WTC11 (cell line): ENCODE measurements around the gene CLN5. TPM values are rescaled to one million over a fixed set of nuclear protein-coding genes. Genes with fewer than 3 reads are reported as not detected.

Experiments used
- ATAC-seq: fragments of 200-7000 bp; cut with Tn5 transposase; 2 replicates; pipeline ENCODE4 v1.10.0; 2021; ENCODE audit warnings: mild to moderate bottlenecking, moderate library complexity
- CTCF ChIA-PET: fragments of 300-600 bp; sonication (Branson Sonifier 250); formaldehyde crosslinking; loops from one replicate; lab custom pipeline; 2021; ENCODE audit warnings: antibody characterized with exemption; lab: Charles Lee
- POLR2A ChIA-PET: fragments of 350-600 bp; sonication (Branson Sonifier 250); formaldehyde crosslinking; loops from one replicate; lab custom pipeline; 2021; ENCODE audit warnings: antibody characterized with exemption; lab: Charles Lee
- DNase-seq: peaks from one replicate; pipeline ENCODE4 v3.0.0; 2021; ENCODE audit warnings: low spot score
- H3K27ac Mint-ChIP-seq: 2 replicates; pipeline ENCODE4 v1.8.0; 2021; ENCODE audit warnings: mixed read lengths
- H3K27me3 Mint-ChIP-seq: 2 replicates; pipeline ENCODE4 v1.8.0; 2021; ENCODE audit warnings: low read depth, mild to moderate bottlenecking, moderate library complexity, mixed read lengths
- H3K36me3 Mint-ChIP-seq: 2 replicates; pipeline ENCODE4 v1.8.0; 2021; ENCODE audit warnings: mixed read lengths
- H3K4me1 Mint-ChIP-seq: 2 replicates; pipeline ENCODE4 v1.8.0; 2022; ENCODE audit warnings: mixed read lengths
- H3K4me3 Mint-ChIP-seq: 2 replicates; pipeline ENCODE4 v1.8.0; 2021; ENCODE audit warnings: mild to moderate bottlenecking, moderate library complexity, mixed read lengths
- H3K9me3 Mint-ChIP-seq: 2 replicates; pipeline ENCODE4 v1.8.0; 2021; ENCODE audit warnings: mixed read lengths
- CREB1 ChIP-seq: sonication (generic); formaldehyde crosslinking; IDR thresholded peaks from 2 replicates; pipeline ENCODE4 v1.8.0; 2023; ENCODE audit warnings: mild to moderate bottlenecking, missing genetic modification reagents
- CREM ChIP-seq: sonication (generic); formaldehyde crosslinking; IDR thresholded peaks from 2 replicates; pipeline ENCODE4 v1.8.1; 2022; ENCODE audit warnings: mild to moderate bottlenecking, missing genetic modification reagents, moderate library complexity
- EMX1 ChIP-seq: fragments of 250-450 bp; sonication (Bioruptor Pico); IDR thresholded peaks from 2 replicates; pipeline ENCODE4 v1.8.0; 2021; ENCODE audit warnings: mild to moderate bottlenecking
- ESRRA ChIP-seq: sonication (generic); formaldehyde crosslinking; IDR thresholded peaks from 2 replicates; pipeline ENCODE4 v1.8.1; 2022; ENCODE audit warnings: mild to moderate bottlenecking, missing genetic modification reagents, borderline replicate concordance
- FOXJ3 ChIP-seq: sonication (generic); formaldehyde crosslinking; IDR thresholded peaks from 2 replicates; pipeline ENCODE4 v1.9.0; 2021; ENCODE audit warnings: missing genetic modification reagents, mild to moderate bottlenecking, borderline replicate concordance
- GABPB1 ChIP-seq: sonication (generic); formaldehyde crosslinking; IDR thresholded peaks from 2 replicates; pipeline ENCODE4 v1.8.1; 2023; ENCODE audit warnings: mild to moderate bottlenecking, missing genetic modification reagents
- GRHL2 ChIP-seq: fragments of 250-450 bp; sonication (Bioruptor Pico); IDR thresholded peaks from 2 replicates; pipeline ENCODE4 v1.8.0; 2022; ENCODE audit warnings: mild to moderate bottlenecking, moderate library complexity; ENCODE audit not compliant: insufficient replicate concordance, severe bottlenecking
- GTF2I ChIP-seq: fragments of 250-450 bp; sonication (Bioruptor Pico); conservative IDR thresholded peaks from 2 replicates; pipeline ENCODE4 v1.4.0; 2021; ENCODE audit warnings: mild to moderate bottlenecking
- JAZF1 ChIP-seq: fragments of 250-450 bp; sonication (Bioruptor Pico); IDR thresholded peaks from 2 replicates; pipeline ENCODE4 v1.9.0; 2021; ENCODE audit warnings: moderate library complexity, mild to moderate bottlenecking, inconsistent platforms
- KAT7 ChIP-seq: sonication (generic); formaldehyde crosslinking; IDR thresholded peaks from 2 replicates; pipeline ENCODE4 v1.8.1; 2023; ENCODE audit warnings: missing genetic modification reagents, mild to moderate bottlenecking, borderline replicate concordance
- NFE2L1 ChIP-seq: sonication (generic); formaldehyde crosslinking; IDR thresholded peaks from 2 replicates; pipeline ENCODE4 v1.8.1; 2023; ENCODE audit warnings: missing genetic modification reagents
- NR1H2 ChIP-seq: sonication (generic); formaldehyde crosslinking; IDR thresholded peaks from 2 replicates; pipeline ENCODE4 v1.9.0; 2021; ENCODE audit warnings: mild to moderate bottlenecking, moderate library complexity, missing genetic modification reagents
- OVOL2 ChIP-seq: fragments of 250-450 bp; sonication (Bioruptor Pico); IDR thresholded peaks from 2 replicates; pipeline ENCODE4 v1.9.0; 2021; ENCODE audit warnings: mild to moderate bottlenecking, borderline replicate concordance
- PRRX2 ChIP-seq: fragments of 250-450 bp; sonication (Bioruptor Pico); IDR thresholded peaks from 2 replicates; pipeline ENCODE4 v1.8.0; 2021; ENCODE audit warnings: mild to moderate bottlenecking
- TP53 ChIP-seq: sonication (generic); formaldehyde crosslinking; IDR thresholded peaks from 2 replicates; pipeline ENCODE4 v1.8.1; 2023; ENCODE audit warnings: mild to moderate bottlenecking, missing genetic modification reagents
- ZBTB21 ChIP-seq: sonication (generic); formaldehyde crosslinking; IDR thresholded peaks from 2 replicates; pipeline ENCODE4 v1.8.1; 2023; ENCODE audit warnings: mild to moderate bottlenecking, missing genetic modification reagents, borderline replicate concordance
- ZNF263 ChIP-seq: sonication (generic); formaldehyde crosslinking; IDR thresholded peaks from 2 replicates; pipeline ENCODE4 v1.8.1; 2022; ENCODE audit warnings: low read depth, mild to moderate bottlenecking, moderate library complexity, missing genetic modification reagents
- ZNF317 ChIP-seq: sonication (generic); formaldehyde crosslinking; IDR thresholded peaks from 2 replicates; pipeline ENCODE4 v1.8.1; 2023; ENCODE audit warnings: low read depth, mild to moderate bottlenecking, moderate library complexity, missing genetic modification reagents, borderline replicate concordance
- ZNF416 ChIP-seq: fragments of 250-450 bp; sonication (Bioruptor Pico); IDR thresholded peaks from 2 replicates; pipeline ENCODE4 v1.9.0; 2021; ENCODE audit warnings: mild to moderate bottlenecking, inconsistent platforms
- ZNF423 ChIP-seq: fragments of 250-450 bp; sonication (Bioruptor Pico); IDR thresholded peaks from 2 replicates; pipeline ENCODE4 v2.1.2; 2022; ENCODE audit warnings: mild to moderate bottlenecking, moderate library complexity
- total RNA-seq: library from RNA; stranded (reverse); gene quantifications from 3 replicates; pipeline ENCODE4 v1.2.3, GENCODE V29; 2021
- TF ChIP-seq, protein P1 (sequence below): fragments of 250-450 bp; sonication (Bioruptor Pico); IDR thresholded peaks from 2 replicates; pipeline ENCODE4 v1.8.0; 2021; ENCODE audit warnings: mild to moderate bottlenecking
- TF ChIP-seq, protein P2 (sequence below): sonication (generic); formaldehyde crosslinking; IDR thresholded peaks from 2 replicates; pipeline ENCODE4 v1.8.0; 2023; ENCODE audit warnings: mild to moderate bottlenecking, missing genetic modification reagents
- TF ChIP-seq, protein P3 (sequence below): sonication (generic); formaldehyde crosslinking; IDR thresholded peaks from 2 replicates; pipeline ENCODE4 v1.8.1; 2022; ENCODE audit warnings: mild to moderate bottlenecking, moderate library complexity, missing genetic modification reagents
- TF ChIP-seq, protein P4 (sequence below): sonication (generic); formaldehyde crosslinking; IDR thresholded peaks from 2 replicates; pipeline ENCODE4 v1.8.0; 2023; ENCODE audit warnings: missing genetic modification reagents
- TF ChIP-seq, protein P5 (sequence below): sonication (generic); formaldehyde crosslinking; IDR thresholded peaks from 2 replicates; pipeline ENCODE4 v1.8.1; 2023; ENCODE audit warnings: mild to moderate bottlenecking, missing genetic modification reagents, borderline replicate concordance
- TF ChIP-seq, protein P6 (sequence below): sonication (generic); formaldehyde crosslinking; IDR thresholded peaks from 2 replicates; pipeline ENCODE4 v1.8.1; 2023; ENCODE audit warnings: mild to moderate bottlenecking, missing genetic modification reagents

Gene CLN5
- total RNA-seq, 1 experiment from 2014 or later, result 9.2 TPM

DNA sequence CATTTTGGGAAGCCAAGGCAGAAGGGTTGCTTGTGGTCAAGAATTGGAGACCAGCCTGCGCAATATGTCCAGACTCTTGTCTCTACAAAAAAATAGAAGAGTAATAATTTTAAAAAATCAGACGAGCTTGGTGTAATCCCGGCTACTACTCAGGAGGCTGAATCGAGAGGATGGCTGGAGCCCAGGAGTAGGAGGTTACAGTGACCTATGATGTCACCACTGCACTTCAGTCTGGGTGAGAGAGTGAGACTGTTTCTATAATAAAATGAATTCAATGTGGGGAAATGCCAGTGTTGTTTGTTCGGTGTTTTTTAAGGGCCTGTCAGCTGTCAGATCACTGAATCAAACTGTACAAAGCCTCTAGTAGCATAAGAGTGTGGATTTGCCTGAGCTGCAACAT lies 36.3 kb downstream of the CLN5 start:
- ChIA-PET CTCF (no interaction called here), POLR2A (interaction anchor here (0.6 to 1.0 kb wide), 2 partner anchors 44 to 298 kb away, joined by 3 to 4 read pairs; partner anchors contain the start of gene MYCBP2)
- DNase-seq, result no peak
- Mint-ChIP-seq H3K4me1 (peaks cover 32% of the 10 kb centered on the region), H3K4me3 (peak overlapping the region; percentile 87), H3K27me3 (no peaks in the 10 kb centered on the region), H3K27ac (peak overlapping the region; percentile 47; the same call in 1 of the 2 replicates), H3K9me3 (no peaks in the 10 kb centered on the region), H3K36me3 (no peaks in the 10 kb centered on the region)
- TF ChIP-seq ZNF263 (CRISPR knock-in tag) (no peak), ZNF416 (CRISPR knock-in tag) (no peak), ESRRA (no peak), OVOL2 (CRISPR knock-in tag) (no peak), CREB1 (CRISPR knock-in tag) (no peak), GABPB1 (CRISPR knock-in tag) (no peak), FOXJ3 (no peak), JAZF1 (CRISPR knock-in tag) (no peak), ZNF423 (CRISPR knock-in tag) (no peak), PRRX2 (no peak), EMX1 (no peak), KAT7 (CRISPR knock-in tag) (no peak), ZNF317 (no peak)
- TF ChIP-seq, protein P1, sequence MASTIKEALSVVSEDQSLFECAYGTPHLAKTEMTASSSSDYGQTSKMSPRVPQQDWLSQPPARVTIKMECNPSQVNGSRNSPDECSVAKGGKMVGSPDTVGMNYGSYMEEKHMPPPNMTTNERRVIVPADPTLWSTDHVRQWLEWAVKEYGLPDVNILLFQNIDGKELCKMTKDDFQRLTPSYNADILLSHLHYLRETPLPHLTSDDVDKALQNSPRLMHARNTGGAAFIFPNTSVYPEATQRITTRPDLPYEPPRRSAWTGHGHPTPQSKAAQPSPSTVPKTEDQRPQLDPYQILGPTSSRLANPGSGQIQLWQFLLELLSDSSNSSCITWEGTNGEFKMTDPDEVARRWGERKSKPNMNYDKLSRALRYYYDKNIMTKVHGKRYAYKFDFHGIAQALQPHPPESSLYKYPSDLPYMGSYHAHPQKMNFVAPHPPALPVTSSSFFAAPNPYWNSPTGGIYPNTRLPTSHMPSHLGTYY (CRISPR knock-in tag), result no peak
- TF ChIP-seq, protein P2, sequence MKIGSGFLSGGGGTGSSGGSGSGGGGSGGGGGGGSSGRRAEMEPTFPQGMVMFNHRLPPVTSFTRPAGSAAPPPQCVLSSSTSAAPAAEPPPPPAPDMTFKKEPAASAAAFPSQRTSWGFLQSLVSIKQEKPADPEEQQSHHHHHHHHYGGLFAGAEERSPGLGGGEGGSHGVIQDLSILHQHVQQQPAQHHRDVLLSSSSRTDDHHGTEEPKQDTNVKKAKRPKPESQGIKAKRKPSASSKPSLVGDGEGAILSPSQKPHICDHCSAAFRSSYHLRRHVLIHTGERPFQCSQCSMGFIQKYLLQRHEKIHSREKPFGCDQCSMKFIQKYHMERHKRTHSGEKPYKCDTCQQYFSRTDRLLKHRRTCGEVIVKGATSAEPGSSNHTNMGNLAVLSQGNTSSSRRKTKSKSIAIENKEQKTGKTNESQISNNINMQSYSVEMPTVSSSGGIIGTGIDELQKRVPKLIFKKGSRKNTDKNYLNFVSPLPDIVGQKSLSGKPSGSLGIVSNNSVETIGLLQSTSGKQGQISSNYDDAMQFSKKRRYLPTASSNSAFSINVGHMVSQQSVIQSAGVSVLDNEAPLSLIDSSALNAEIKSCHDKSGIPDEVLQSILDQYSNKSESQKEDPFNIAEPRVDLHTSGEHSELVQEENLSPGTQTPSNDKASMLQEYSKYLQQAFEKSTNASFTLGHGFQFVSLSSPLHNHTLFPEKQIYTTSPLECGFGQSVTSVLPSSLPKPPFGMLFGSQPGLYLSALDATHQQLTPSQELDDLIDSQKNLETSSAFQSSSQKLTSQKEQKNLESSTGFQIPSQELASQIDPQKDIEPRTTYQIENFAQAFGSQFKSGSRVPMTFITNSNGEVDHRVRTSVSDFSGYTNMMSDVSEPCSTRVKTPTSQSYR (CRISPR knock-in tag), result no peak
- no peak for ATAC-seq

GRCh38 chr13:77029436-77029835 lies 37.6 kb downstream of the CLN5 start:
- ATAC-seq, result no peak
- no peak for DNase-seq
- Mint-ChIP-seq H3K4me1 (peaks cover 27% of the 10 kb centered on the region), H3K9me3 (0 out of 2 replicates have a peak, but pooled peaks cover 4% of the 10 kb centered on the region), H3K4me3 (no peak overlapping the region), H3K27ac (no peak overlapping the region), H3K36me3 (no peaks in the 10 kb centered on the region), H3K27me3 (no peaks in the 10 kb centered on the region)
- CTCF ChIA-PET, result no interaction called here
- POLR2A ChIA-PET, result no interaction called here
- TF ChIP-seq, protein P3, sequence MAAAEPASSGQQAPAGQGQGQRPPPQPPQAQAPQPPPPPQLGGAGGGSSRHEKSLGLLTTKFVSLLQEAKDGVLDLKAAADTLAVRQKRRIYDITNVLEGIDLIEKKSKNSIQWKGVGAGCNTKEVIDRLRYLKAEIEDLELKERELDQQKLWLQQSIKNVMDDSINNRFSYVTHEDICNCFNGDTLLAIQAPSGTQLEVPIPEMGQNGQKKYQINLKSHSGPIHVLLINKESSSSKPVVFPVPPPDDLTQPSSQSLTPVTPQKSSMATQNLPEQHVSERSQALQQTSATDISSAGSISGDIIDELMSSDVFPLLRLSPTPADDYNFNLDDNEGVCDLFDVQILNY (CRISPR knock-in tag), result no peak
- TF ChIP-seq, protein P4, sequence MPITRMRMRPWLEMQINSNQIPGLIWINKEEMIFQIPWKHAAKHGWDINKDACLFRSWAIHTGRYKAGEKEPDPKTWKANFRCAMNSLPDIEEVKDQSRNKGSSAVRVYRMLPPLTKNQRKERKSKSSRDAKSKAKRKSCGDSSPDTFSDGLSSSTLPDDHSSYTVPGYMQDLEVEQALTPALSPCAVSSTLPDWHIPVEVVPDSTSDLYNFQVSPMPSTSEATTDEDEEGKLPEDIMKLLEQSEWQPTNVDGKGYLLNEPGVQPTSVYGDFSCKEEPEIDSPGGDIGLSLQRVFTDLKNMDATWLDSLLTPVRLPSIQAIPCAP, result no peak
- no peak for TF ChIP-seq NFE2L1 (CRISPR knock-in tag)
- no peak for TF ChIP-seq NR1H2
- no peak for TF ChIP-seq CREM (CRISPR knock-in tag)
- TF ChIP-seq GRHL2 (CRISPR knock-in tag), result no peak
- TF ChIP-seq GTF2I (CRISPR knock-in tag), result no peak
- no peak for TF ChIP-seq KAT7 (CRISPR knock-in tag)
- TF ChIP-seq, protein P5, sequence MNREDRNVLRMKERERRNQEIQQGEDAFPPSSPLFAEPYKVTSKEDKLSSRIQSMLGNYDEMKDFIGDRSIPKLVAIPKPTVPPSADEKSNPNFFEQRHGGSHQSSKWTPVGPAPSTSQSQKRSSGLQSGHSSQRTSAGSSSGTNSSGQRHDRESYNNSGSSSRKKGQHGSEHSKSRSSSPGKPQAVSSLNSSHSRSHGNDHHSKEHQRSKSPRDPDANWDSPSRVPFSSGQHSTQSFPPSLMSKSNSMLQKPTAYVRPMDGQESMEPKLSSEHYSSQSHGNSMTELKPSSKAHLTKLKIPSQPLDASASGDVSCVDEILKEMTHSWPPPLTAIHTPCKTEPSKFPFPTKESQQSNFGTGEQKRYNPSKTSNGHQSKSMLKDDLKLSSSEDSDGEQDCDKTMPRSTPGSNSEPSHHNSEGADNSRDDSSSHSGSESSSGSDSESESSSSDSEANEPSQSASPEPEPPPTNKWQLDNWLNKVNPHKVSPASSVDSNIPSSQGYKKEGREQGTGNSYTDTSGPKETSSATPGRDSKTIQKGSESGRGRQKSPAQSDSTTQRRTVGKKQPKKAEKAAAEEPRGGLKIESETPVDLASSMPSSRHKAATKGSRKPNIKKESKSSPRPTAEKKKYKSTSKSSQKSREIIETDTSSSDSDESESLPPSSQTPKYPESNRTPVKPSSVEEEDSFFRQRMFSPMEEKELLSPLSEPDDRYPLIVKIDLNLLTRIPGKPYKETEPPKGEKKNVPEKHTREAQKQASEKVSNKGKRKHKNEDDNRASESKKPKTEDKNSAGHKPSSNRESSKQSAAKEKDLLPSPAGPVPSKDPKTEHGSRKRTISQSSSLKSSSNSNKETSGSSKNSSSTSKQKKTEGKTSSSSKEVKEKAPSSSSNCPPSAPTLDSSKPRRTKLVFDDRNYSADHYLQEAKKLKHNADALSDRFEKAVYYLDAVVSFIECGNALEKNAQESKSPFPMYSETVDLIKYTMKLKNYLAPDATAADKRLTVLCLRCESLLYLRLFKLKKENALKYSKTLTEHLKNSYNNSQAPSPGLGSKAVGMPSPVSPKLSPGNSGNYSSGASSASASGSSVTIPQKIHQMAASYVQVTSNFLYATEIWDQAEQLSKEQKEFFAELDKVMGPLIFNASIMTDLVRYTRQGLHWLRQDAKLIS (CRISPR knock-in tag), result no peak
- no peak for TF ChIP-seq ZBTB21
- TF ChIP-seq, protein P6, sequence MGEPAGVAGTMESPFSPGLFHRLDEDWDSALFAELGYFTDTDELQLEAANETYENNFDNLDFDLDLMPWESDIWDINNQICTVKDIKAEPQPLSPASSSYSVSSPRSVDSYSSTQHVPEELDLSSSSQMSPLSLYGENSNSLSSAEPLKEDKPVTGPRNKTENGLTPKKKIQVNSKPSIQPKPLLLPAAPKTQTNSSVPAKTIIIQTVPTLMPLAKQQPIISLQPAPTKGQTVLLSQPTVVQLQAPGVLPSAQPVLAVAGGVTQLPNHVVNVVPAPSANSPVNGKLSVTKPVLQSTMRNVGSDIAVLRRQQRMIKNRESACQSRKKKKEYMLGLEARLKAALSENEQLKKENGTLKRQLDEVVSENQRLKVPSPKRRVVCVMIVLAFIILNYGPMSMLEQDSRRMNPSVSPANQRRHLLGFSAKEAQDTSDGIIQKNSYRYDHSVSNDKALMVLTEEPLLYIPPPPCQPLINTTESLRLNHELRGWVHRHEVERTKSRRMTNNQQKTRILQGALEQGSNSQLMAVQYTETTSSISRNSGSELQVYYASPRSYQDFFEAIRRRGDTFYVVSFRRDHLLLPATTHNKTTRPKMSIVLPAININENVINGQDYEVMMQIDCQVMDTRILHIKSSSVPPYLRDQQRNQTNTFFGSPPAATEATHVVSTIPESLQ, result no peak
- TF ChIP-seq ZNF416 (CRISPR knock-in tag), result no peak
- no peak for TF ChIP-seq TP53 (CRISPR knock-in tag)
